HG02852 (cell line): ENCODE results near the gene POM121L12.

Experiments used
- ATAC-seq: cut with Tn5 transposase; IDR thresholded peaks from one replicate; pipeline ENCODE4 v1.9.1; 2021; ENCODE audit warnings: mild to moderate bottlenecking, moderate library complexity; ENCODE audit not compliant: unreplicated experiment

Gene POM121L12

DNA sequence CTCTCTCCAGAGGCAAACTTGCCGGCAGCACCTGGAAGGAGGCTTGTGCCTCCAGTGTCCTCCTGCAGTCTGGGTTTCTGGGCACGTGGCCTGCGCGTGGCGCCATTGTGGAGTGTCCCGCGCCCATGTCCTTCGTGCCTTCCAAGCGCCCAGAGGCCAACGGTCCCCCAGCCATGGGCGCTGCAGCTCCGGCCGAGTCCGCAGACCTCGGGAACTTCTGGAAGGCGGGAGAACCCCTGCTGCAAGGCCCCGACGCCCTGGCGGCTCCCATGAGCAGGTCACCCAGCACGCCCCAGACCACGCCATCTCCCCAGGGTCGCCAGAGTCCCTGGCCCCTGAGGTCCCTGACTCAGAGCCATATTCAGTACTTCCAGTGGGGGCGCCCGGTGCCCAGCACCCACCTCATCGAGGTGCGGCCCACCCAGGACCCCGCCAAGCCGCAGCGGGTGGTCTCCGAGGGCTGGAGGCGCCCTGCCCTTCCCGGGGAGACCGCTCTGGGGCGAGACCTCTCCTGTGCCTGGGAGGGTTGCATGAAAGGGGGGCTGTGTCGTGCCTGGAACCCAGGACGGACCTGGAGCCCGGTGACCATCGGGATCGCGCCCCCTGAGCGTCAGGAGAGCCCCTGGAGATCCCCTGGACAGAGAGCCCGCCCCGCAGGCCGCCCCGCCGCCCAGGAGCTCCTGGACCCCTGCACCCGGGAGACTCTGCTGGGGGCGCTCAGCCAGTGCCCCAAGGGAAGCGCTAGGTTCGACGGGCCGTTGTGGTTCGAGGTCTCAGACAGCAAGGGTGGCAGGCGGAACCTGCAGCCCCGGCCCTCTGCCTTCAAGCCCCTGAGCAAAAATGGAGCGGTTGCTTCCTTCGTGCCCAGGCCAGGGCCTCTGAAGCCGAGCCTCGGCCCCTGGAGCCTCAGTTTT is at the start of gene POM121L12:
Gene POM121L12, plus strand, starts transcription at position 135 of the 914 bp plus-strand sequence. Its CDS starts 39 bp downstream, at position 174.
- no peak for ATAC-seq

DNA sequence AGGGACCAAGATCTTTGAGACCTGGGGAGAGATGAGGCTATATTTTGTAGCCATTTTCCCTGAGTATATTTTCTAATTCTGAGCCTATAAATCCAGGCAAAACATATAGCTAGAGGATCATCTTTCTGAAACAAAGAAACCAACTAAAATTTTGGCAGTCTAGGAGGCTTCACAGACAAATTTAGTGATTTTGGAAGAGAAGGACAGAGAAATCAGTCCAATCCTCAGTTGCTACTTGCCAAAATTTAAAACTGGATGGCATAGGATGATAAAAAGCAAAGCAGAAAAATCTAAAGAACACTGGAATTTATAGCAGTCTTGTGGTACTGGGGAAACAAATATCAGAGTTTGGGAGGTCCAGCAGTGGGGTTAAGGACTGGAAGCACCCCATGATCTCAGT is 43.4 kb upstream of the POM121L12 start:
- no peak for ATAC-seq

DNA sequence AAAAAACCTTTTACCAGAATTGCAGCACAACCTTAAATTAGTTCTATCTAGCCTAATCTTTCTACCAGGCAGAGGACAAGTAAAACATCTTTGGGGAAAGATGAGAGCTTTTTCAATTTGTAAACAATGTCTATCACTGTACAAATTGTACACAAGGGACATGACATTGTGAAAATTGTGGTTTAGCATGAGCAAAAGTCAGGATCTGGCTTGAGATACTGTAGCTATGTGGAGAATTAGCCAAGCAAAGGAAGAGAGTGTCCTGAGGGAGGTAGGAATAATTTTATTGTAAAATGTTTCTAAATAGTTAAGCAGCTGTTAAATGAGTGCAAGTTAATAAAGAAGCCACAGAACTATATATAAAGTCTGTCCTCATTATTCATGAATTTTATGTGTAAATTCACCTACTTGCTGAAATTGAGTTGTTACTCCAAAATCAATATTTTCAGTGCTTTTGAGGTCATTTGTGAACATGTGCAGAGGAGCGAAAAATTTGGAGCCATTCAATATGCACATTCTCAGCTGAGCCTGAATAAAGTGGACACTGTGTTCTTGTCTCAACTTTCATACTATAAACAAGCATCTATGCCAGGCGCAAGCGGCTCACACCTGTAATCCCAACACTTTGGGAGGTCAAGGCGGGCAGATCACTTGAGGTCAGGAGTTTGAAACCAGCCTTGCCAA is 42.8 kb upstream of the POM121L12 start:
- ATAC-seq: no peak

DNA sequence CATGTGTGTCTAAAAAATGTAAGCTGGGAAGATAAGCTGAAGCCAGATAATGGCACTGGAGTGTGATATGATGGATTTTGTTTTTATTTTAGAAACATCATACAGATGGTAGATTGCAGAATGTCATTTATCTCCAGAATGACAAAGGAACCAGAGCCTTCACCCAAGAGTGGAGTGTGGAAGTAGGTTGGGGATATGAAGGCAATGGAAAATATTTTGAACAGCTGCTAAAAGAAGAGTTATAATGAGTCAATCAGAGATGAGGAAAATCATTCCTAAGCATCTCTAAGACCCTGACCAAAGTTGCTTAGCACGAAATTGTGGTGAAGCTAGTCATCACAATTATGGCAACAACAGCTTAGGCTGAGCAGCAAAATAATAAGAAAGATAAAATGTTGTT is 39.8 kb upstream of the POM121L12 start:
- ATAC-seq: no peak

DNA sequence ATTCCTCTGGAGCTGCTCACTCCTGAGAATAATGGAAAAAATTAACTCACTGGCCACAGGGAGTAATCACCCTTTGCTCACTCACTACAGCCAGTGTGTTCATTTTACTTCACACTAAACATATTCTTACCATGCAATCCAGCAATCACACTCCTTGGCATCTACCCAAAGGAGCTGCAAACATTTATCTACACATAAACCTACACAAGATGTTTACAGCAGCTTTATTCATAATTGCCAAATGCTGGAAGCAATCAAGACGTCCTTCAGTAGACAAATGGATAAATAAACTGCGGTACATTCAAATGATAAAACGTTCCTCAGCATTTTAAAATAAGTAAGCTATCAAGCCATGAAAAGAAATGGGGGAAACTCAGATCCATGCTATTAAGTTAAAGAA is 34.2 kb upstream of the POM121L12 start:
- no peak for ATAC-seq

GRCh38 chr7:53002389-53002788 is 33.0 kb upstream of the POM121L12 start:
- ATAC-seq: no peak

DNA sequence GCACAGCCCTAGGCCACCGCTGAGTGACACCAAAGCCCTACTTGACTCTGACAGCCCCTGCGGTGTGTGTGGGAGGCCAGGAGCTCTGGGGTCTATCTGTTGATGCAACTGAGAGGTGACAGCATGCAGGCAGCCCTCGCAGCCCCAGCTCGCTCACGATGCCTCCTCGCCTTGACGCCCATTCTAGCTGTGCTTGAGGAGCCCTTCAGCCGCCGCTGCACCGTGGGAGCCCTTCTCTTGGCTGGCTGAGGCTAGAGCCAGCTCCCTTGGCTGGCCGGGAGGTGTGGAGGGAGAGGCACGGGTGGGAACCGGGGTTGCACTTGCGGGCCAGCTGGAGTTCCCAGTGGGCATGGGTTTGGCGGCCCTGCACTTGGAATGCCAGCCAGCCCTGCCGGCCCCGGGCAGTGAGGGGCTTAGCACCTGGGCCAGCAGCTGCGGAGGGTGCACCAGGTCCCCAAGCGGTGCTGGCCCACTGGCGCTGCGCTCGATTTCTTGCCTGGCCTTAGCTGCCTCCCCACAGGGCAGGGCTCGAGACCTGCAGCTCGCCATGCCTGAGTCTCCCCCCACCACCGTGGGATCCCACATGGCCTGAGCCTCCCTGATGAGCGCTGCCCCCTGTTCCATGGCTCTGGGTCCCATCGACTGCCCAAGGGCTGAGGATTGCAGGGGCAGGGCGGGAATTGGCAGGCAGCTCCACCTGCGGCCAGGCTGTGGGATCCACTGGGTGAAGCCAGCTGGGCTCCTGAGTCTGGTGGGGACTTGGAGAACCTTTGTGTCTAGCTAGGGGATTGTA is 31.6 kb upstream of the POM121L12 start:
- ATAC-seq: no peak

DNA sequence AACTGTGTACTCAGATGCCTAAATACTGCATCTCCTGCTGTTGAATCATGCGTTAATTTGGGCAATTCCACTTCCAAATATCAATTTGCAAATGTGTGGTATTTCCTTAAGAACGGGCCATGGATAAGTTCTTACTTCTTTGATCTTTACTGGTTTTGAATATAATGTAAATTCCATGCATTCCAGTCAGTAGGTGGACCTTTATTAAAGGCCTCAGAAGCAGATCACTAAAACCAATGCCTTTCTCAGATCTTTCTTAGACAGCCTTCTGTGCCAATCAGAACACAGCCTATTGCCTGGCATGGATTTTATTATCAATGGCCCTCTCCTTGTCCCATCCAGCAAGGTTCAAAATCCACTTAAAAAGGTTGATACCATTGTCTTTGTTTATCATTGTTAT is 21.5 kb upstream of the POM121L12 start:
- ATAC-seq: no peak

DNA sequence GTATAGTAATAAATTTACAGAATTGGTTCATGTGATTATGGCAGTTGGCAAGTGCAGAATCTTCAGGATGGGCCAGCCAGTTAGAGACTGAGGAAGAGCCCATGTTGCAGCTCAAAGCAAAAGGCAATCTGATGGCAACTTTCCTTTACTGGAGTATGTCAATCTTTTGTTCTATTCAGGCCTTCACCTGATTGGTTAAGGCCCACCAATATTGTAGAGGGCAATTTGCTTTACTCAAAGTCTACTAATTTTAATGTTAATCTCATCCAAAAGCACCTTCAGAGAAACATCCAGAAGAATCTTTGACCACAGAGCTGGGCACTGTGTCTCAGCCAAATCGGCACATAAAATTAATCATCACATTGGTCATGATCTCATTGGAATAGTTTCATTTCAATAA is 20.0 kb upstream of the POM121L12 start:
- ATAC-seq: no peak

GRCh38 chr7:53022893-53023292 is 12.5 kb upstream of the POM121L12 start:
- no peak for ATAC-seq

GRCh38 chr7:53048638-53049037 is 13.2 kb downstream of the POM121L12 start:
- no peak for ATAC-seq

DNA sequence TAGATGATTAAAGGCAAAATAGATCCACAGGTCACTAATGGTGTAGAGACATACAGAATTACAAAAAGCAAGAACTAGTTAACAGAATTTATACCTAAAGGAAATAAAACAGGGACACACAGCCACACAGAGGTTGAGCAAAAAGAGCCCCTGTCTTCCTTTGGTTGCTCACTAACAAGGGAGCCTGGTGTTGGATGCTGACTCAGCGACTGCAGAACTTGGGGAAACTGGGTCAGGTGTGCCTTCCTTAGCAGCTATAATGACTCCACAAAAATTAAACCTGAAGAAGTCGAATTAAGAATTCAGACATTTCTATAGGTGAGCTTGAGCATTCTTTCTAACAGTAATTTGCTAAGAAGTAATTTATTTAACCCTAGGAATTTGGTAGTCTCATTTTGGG is 15.0 kb downstream of the POM121L12 start:
- ATAC-seq: no peak

- ATAC-seq: no peak
Observed at GRCh38 chr7:53059591-53059990, 24.2 kb downstream of the POM121L12 start.

DNA sequence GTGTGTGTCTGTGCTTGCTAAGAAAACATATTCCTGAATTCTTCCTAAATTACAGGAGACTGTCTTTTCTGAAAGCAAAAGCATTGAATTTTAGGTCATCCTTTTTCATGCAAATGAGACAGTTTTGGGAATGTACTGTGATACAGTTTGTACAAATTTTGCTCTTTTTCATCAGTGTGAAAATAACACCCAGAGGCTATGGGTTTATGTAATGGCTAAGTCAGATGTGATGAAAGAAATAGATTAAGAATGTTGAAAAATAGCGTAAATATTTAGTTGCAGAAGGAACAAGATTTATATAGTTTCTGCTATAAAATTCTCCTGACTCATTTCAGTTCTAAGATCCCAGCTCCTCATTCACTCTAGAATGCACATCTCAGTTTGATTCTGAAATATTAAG is 24.6 kb downstream of the POM121L12 start:
- no peak for ATAC-seq

GRCh38 chr7:53062796-53063195 is 27.4 kb downstream of the POM121L12 start:
- ATAC-seq: no peak

GRCh38 chr7:53068673-53069072 is 33.2 kb downstream of the POM121L12 start:
- ATAC-seq: no peak

DNA sequence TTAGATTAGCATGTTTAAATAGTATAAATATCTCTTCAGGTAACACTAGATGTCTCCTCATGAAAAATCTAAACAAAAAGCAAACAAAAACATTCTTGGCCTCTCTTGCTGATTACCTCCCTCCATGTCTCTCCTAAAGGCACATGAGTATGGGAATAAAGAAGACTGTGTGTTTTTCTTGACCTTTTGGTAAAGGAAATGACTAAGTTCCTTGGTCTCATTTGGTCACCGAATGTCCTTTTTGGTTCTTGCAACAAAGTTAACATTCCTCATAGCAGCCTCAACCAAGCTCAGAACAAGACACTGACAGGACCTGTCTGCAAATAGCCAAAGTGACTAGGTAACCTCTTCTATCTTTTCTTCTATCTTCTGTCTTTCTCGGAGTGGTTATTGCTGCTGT is 35.5 kb downstream of the POM121L12 start:
- no peak for ATAC-seq
